GM21390 (cell line): ENCODE results near the gene KRT3.

Experiments used
- ATAC-seq: cut with Tn5 transposase; IDR thresholded peaks from one replicate; pipeline ENCODE4 v1.9.1; 2021; ENCODE audit not compliant: unreplicated experiment

The KRT3 gene

GRCh38 chr12:52783563-52784316 lies 12.2 kb downstream of the KRT3 start:
- ATAC-seq: no peak

GRCh38 chr12:52782502-52782901 lies 13.4 kb downstream of the KRT3 start:
- ATAC-seq: no peak

- ATAC-seq: no peak
Observed at GRCh38 chr12:52781399-52782082, 14.4 kb downstream of the KRT3 start.

- no peak for ATAC-seq
Observed at GRCh38 chr12:52779914-52780313, 16.0 kb downstream of the KRT3 start.

- no peak for ATAC-seq
Observed at GRCh38 chr12:52778833-52779232, 17.1 kb downstream of the KRT3 start.

DNA sequence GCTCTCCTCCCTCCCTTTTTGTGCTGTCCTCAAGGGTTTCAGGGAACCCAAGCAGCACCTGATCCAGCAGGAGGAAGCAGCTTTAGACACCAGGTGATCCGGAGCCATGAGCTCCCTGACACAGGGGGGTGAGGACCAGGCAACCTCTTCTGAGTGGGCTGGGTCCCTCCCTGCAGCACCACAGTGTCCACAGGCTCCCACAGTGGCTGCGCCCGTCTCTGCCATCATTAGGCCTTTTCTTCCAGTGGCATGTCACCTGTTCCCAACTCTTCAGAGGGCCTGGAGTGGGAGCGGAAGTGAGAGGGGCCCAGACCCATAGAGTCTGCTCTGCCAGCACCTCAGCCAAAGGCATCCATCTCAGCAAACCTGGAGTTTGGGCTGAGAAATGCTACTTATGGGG lies 18.4 kb downstream of the KRT3 start:
- ATAC-seq: no peak

- no peak for ATAC-seq
Observed at GRCh38 chr12:52776913-52777395, 19.0 kb downstream of the KRT3 start, which contains the start of gene KRT76. Gene KRT76 (minus strand): TSS chr12:52777345. CDS start chr12:52777291, 54 bp downstream.

GRCh38 chr12:52776435-52776834 lies 19.5 kb downstream of the KRT3 start:
- no peak for ATAC-seq

DNA sequence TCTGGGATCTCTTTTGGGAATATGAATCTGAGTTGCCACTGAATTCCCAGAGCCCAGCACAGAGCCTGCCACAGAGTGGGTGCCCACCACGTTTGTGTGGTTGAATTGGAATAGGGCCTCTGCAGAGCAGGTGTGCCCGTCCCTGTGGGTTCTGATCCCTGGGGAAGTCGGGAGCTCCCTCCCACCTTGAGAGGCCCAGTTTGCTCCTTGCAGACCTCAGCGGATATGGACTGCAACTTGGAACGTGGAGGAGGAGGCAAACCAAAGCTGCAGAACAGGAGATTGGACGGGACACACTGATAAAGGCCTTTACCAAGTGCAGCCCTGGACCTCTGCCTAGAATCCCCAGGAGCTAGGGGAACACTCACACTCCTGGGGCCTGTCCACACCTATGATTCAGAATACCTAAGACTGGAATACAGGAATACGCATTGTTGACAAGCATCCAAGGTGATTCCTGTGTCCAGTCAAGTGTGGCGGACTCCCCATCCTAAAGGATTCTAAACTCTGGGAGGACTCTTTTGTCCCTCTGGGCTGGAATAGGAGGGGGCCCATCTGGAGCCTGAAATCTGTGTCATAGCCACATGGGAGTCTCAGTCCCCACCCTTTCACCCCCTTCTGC lies 21.2 kb downstream of the KRT3 start:
- no peak for ATAC-seq

GRCh38 chr12:52772772-52773171 lies 23.1 kb downstream of the KRT3 start:
- ATAC-seq: no peak

- no peak for ATAC-seq
Observed at GRCh38 chr12:52772188-52772587, 23.7 kb downstream of the KRT3 start.

DNA sequence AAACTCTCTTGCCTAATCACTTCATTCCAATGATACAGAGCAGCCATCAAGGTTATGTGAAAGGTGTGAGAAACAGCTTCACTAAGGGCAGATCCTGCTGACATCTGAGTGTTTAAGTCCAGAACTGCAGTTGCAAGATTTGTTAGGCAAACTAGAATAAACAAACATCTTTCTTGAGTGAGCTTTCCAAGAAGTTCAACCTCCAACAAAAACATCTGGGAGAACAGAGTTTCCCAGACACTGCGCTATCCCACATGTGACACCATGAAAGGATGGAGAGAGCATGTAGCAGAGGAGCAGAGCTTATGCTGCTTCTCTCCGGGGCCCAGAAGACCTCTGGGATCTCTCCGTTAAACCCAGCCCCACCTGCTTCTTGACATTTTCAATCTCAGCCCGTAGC lies 24.4 kb downstream of the KRT3 start:
- no peak for ATAC-seq

- no peak for ATAC-seq
Observed at GRCh38 chr12:52771088-52771487, 24.8 kb downstream of the KRT3 start.

GRCh38 chr12:52769946-52770345 lies 26.0 kb downstream of the KRT3 start:
- ATAC-seq: no peak

GRCh38 chr12:52769354-52769753 lies 26.6 kb downstream of the KRT3 start:
- no peak for ATAC-seq

- ATAC-seq: no peak
Observed at GRCh38 chr12:52768479-52769200, 27.3 kb downstream of the KRT3 start.

GRCh38 chr12:52767427-52767826 lies 28.5 kb downstream of the KRT3 start:
- ATAC-seq: no peak

GRCh38 chr12:52767020-52767379 lies 28.9 kb downstream of the KRT3 start:
- ATAC-seq: no peak

- no peak for ATAC-seq
Observed at GRCh38 chr12:52766351-52767019, 29.4 kb downstream of the KRT3 start.

DNA sequence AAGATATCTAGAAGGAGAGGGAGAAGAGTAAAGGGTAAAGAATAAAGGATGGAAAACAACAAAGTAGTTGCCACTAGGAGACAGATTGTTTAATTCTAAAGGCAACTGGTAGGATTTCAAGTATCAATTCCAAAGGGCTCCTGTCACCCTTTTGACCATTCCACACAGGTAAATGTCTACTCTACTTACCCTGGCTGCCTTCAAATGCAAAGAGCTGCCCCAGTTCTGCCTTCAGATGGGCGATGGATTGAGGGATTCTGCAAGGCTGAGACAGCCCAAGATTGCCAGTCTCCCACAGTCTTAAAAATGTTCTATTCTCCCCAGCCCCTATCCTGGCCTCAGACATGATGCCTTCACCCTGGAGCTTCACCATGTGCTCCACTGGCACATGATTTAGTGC lies 30.2 kb downstream of the KRT3 start:
- ATAC-seq: no peak

GRCh38 chr12:52763991-52764390 lies 31.9 kb downstream of the KRT3 start:
- ATAC-seq: no peak
